Measurements from ENCODE around the gene KCNE4.

- TF ChIP-seq CTCF (IDR thresholded peaks at IDR 0.05; ENCODE audit: borderline replicate concordance, extremely low read depth, low read length, poor library complexity, severe bottlenecking) (no peak), EZH2 (IDR thresholded peaks at IDR 0.05; ENCODE audit: borderline replicate concordance, low read depth, low read length, severe bottlenecking) (no peak)
Measured at GRCh38 chr2:223010641-223011040, 41.3 kb upstream of the KCNE4 start.

Measured in DND-41 (cell line).